HG03439 (cell line): ENCODE measurements around the gene CCNG2.

Source experiments
- ATAC-seq: cut with Tn5 transposase; IDR thresholded peaks from one replicate; pipeline ENCODE4 v1.9.1; 2021; ENCODE audit warnings: mild to moderate bottlenecking, moderate library complexity; ENCODE audit not compliant: unreplicated experiment

CCNG2 gene

DNA sequence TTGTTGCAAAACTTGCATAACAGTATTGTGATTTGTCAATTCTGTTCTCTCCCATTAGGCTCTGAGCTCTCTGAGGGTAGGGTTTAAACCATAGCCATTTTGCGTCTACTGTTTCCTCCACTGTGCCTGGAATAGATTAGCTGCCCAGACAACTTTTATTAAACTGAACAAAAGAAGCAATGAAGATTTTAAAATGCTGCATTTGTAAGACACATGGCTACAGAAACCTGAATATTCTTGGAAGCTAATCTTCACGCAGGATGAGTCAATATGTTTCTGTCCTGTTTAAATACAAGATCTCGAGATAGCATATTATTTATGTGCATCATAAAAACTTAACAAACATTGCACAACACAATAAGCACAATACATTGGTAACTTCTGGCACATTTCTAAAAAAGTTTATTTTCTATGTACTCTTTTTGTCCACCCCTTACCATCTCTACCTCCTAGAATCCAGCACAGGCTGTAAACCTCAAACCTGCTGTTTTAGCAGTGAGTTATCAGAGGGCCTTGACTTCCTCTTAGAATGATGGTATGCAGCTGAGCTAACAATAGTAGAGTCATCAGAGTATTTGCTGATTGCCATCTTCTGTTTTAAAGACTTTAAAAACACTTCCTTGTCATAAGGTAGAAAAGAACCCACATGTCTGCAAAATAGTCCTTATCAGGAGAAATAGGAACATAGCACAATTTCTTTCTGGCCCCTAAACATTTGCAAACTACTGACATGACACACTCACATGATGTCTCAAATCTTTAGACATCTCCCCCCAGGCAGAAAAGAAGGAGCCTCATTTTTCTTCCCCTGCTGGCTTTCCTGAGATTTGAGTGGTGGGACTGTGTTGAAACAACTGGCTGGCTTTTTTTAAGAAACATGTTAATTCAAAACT, 10.6 kb upstream of the CCNG2 start:
- no peak for ATAC-seq

DNA sequence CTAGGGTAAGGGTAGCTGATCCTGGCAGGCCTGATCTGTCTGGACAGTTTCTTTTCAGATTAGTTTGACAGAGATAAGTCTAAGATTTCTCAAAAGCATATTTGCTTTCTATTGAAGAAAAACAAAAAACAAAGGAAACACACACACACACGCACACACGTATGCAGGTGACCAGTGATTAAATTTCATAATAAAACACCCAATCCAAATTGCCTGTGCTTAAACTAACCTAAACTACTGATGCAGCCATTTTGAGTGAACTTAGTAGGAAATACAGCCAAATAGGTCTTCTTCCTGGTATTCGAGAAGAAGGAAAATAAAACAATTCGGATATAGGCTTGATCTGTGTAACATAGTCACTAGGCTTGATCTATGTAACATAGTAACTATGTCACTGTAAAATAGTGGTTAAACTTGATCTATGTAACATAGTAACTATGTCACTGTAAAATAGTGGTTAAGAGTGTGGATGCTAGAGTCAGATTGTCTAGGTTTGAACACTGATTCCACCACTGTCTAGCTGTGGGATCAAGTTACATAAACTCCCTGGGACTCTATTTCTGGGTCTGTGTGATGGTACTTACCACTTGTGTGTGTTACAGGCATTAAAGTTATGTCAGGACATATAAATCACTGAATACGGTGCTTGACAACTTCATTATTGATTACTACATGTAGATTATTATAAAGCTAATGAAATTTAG, 9.8 kb upstream of the CCNG2 start:
- no peak for ATAC-seq

DNA sequence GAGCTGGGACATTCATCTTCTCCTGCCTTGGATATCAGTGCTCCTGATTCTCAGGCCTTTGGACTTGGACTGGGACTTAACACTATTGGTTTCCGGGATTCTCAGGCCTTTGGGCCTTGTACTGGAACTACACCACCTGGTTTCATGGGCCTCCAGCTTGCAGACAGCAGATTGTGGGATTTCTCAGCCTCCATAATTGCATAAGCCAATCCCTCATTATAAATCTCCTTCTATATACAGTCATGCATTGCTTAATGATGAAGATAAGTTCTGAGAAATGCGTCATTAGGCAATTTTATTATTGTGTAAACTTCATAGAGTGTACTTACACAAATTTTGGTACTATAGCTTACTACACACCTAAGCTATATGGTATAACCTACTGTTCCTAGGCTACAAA, 8.9 kb upstream of the CCNG2 start:
- ATAC-seq, result no peak

DNA sequence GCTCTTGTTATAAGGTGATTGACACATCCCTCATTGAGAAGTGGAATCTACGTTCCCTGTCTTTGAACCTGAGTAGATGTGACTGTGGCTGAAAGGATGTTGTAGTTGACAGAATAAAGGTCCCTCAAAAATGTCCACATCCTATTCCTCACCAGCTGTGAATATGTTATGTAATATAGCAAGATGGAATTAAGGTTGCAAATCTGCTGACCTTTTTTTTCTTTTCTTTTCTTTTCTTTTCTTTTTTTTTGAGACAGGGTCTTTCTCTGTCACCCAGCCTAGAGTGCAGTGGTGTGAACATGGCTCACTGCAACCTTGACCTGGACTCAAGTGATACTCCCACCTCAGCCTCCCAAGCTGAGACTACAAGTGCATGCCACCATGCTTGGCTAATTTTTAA, 7.2 kb upstream of the CCNG2 start:
- ATAC-seq, result no peak

DNA sequence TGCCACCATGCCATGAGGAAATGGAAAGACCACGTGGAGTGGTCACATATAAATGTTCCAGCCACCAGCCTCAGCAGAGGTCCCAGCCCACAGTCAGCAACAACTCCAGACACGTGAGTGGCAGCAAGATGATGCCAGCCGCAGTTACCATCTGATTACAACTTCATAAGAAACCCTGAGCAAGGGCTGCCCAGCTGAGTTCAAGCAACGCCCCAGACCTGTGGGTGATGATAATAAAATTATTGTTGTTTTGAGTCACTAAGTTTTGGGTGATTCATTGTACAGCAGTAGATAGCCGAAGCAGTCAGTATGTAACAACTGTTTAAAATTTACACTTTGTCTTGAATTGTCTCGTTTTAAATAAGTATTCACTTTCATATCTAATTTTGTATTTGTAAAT, 5.8 kb upstream of the CCNG2 start:
- ATAC-seq, result no peak

DNA sequence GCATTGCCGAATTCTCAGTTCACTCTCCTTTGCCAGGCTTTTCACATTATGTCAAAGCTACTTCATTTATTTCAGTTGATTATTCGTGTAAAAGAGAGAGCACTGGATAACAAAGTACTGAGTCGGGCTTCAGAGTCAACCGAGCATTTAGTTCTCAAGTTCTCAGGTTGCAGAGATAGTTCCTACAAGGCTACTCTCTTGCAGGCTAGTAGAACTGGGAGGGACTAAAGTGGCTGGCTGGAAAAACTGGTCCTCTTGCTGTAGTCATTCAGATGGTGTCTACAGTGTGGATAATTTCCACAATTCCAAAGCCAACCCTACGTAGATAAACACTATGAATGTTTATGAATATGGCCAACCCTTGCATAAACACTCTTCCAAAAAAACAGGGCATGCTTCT, 4.6 kb upstream of the CCNG2 start:
- no peak for ATAC-seq

DNA sequence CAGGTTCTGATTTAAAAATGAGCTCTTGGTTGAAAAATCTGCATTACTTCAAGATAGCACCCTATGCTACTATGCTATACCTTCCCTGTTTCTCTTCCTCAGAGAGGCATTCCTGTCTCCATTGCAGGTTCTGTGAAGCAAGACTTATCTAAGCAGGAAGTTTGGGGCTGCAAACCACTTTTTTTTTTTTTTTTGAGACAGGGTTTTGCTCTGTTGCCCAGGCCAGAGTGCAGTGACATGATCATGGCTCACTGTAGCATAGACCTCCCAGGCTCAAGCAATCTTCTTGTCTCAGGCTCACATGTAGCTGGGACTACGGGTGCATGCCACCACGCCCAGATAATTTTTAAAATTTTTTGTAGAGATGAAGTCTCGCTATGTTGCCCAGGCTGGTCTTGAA, 4.0 kb upstream of the CCNG2 start:
- ATAC-seq, result no peak

DNA sequence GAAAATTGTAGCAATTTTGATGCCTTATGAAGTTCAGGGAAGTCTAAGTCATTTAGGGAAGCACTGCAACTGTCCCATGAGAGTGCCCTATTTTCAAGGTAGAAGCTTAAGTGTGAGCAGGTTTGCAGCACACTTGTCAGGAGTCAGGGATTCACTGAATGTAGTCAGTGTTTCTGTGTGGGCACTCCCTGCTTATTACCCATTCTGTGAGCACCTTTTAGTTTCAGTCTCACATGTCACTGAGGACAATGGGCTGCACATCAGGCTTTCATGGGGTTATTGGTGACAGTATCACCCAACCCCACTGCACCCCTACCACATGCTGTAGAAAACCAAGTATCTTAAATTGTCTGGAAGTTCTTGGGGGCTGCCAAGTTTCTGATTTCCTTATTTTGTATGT, 2.9 kb upstream of the CCNG2 start:
- ATAC-seq, result no peak

DNA sequence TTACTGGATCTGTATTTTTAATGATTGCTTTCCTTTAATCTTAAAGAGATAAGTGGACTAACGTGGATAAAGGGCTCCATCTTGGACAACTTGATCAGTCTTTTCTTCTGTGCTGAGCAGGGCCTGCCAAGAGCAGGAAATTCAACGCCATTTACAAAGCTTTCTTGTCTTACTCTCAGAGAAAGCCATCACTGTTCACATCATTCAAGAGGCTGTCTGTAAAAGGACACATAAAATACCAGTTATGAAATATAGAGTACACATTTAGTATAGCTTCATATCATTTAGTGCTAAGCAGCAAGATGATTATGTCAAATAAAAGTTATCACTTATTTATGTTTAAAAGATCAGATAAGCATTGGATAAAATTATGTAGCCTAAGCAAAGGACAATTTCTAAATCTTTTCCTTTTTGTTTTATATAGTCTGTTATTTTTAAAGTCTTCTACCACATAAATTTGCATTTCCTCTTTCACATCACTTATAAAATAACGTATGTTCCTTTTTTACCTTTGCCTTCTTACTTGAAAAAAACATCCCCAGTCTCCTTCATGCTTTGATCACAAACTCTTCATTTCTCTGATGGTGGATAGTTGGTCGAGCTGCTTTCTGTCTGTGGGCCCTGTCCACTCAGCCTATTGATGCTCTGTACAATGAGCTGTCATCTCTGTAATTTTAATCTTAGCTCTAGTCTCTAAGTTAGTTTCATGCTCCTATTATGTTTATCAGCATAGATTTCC, 2.1 kb upstream of the CCNG2 start:
- ATAC-seq, result no peak

DNA sequence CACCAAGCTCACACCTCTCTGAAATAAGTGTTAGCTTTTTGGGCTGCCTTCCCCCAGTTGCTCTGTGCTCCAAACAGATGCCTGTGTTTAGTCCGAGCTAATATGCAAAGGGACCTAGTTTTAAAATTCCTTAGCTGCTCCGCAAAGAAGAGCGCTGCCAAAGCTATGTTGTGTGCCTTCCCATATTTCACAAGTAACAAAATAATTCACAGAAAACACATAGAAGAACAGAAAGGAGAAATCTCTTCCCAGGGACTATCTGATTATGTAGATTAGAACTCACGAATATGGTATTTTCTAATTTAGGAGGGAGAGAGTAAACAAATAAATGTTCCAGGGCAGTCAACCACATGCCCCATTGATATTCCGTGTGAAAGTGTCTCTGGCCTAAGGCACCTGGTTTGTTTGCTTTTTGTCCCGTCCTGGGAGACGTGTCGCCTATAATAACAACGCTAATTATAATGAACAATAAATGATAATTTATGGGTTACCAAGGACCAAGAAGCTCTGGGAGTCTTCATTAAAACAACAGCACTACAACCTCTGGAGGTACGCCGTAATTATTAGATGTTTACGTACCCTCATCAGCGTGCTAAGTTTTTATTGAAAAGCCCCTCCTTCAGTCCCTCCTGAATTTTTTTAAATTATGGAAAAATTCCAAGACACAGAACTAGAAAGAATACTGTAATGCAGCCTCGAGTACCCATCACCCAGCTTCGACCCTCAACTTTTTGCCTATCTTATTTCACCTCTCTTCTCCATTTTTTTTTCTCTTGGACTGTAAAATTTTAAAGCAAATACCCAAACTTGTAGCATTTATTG, 1.2 kb upstream of the CCNG2 start:
- ATAC-seq, result no peak

DNA sequence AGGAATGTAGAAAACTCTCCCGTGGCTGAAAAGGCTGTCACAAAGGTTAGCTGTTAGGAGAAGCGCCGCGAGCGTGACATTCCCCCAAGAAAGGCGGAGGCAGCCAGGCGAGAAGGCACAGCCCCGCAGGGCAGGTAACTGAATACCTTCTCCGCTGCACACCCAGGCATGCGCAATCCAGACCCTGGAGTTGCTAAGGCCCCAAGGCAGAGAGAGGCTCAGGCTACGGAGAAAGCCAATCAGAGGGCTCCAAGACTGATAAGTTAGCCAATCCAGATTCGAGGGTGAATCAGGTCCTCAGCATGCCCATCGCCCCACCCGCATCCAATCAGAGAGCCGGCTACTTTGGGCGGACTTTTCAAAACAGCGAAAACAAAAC, 485 bp upstream of the CCNG2 start:
- peak; percentile 89 for ATAC-seq

DNA sequence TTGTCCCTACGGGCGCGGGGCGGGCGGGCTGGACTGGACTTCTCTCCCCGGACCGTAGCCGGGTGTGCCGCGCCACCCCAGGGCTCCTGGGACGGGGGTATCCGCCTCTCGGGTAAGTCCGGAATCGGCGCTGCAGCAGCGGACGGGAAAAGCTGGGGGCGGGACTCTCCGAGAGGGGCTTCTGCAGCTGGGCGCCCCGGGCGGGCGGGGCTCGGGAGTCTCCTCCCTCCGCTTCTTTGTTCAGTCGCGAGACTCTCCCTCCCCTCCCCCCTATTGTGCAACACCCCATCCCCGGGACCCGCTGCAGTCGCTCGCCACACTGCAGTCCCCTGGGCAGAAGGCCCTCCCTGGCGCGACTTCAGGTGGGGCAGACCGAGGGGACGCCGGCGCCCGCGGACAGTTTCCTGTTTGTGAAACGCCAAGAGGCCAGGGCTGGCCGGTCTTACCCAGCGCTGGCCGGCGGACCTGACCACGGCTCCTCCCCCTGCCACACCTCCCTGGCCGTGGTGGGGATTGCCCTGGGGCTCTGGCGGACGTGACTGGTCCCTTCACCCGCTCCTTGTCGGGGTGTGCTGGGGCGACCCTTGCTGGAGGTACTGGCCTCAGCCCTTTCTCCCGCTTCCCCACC, 966 bp downstream of the CCNG2 start:
- peak; percentile 54 for ATAC-seq

DNA sequence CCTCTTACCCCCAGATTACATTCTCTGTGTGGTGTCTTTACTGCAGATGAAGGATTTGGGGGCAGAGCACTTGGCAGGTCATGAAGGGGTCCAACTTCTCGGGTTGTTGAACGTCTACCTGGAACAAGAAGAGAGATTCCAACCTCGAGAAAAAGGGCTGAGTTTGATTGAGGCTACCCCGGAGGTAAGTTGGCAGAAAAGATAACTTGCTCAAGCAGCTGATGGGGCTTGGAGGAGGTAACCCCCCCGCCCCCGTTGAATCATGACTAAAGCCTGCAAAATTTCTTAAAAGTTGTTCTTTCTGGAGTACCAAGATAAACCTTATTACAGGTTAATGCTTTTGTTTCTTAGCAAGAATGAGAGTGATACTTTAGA, 1.5 kb downstream of the CCNG2 start:
- ATAC-seq, result no peak

DNA sequence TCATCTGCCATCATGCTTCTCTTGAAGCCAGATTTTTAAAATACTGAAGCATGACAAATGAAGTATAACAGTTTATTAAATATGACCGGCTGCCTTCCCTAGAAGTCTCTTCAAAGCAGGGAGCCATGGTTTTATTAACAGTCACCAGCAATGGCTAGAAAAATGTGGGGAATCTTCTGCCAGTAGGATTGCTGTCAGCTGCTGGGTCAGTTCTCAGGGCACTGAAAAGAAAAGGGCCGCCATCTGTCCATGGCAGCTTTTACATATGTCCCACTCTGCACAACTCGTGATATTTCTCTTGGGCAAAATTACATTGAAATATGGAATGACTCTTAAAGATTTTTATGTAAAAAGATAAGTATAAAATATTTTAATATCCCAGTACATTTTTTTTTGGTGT, 2.8 kb downstream of the CCNG2 start:
- ATAC-seq, result no peak

DNA sequence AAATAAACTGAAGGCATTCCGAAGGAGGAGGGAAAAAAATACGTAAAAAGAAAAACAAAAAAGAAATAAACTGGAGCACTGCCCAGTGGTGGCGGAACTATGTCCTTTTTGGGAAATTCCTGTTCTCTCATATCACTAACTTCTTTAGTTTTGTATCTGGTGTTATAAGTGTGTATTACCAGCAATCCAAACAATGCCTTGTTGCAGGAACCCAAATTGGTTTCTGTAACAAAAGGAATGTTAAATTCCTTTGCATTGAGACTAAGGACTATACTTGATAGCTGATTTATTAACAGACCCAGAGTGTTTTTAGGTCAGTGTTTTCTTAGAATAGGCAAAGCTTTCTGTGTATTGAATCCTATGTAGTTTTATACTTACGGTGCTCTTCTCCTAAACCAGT, 6.6 kb downstream of the CCNG2 start:
- ATAC-seq, result no peak

DNA sequence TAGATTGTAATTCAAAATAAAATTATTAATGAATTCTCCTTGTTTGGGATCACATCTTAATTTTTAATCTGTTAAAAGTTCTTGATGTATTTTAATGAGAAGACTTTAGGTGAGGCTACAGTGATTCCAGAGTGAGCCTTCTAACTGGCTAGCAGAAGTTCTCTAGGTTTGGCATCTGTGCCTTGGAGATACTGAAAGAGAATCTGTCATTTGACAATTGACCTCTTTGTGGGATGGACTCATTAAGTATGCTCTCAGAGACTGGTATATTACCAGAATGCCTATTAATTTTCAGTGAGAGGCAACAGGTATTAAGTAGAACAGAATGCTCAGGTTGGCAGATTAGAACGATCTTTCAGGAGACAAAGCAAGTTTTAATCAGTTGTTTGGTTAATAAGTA, 10.2 kb downstream of the CCNG2 start:
- no peak for ATAC-seq

DNA sequence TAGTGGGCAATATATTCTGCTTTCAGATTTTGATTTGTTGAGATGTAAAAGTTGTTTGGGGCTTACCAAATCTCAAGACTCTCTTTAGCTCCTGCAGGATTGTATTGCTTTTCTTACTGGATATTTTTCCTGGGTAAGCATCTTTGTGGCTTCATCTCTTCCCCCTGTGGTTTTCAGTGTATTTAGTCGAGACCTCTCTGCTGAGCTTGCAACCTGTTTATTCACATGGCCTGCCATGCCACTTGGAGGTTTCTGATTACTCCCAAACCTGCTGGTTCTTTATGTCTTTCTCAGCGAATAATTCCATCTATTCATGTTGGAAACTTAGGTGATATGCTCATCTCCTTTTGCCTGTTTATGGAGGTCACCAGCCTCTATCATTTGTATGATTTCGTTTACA, 10.9 kb downstream of the CCNG2 start:
- ATAC-seq, result no peak

DNA sequence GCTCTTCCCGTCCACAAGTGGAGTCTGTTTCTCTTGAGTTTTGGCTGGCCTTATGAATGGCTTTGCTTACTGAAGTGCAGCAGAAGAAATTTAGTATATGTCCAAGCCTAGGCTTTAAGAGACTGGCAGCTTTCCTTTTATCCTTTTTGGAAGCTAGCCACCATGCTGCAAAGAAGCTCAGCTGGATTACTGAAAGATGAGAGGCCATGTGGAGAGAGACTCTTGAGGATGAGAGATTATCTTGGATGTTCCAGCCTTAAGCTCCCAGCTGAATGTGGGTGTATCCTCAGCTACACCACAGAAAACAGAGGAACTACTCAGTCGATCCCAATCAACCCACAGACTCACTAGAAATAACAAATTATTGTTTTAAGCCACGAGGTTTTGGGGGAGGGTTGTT, 12.5 kb downstream of the CCNG2 start:
- no peak for ATAC-seq

DNA sequence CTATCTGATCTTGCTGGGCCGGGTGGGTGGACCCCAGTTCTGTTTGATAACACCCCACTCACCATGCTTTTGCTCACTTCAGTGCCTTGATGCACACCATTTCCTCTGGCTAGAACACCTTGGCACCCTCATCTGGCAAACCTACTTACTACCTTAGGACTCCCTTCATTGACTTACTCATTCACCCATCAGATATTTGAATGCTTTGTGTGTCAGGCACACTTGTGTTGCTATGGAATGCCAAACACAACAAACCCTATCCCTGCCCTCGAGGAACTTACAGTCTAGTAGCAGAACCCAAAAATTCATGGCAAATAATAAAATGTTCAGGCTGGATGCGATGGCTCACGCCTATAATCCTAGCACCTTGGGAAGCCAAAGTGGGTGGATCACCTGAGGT, 13.9 kb downstream of the CCNG2 start:
- no peak for ATAC-seq

DNA sequence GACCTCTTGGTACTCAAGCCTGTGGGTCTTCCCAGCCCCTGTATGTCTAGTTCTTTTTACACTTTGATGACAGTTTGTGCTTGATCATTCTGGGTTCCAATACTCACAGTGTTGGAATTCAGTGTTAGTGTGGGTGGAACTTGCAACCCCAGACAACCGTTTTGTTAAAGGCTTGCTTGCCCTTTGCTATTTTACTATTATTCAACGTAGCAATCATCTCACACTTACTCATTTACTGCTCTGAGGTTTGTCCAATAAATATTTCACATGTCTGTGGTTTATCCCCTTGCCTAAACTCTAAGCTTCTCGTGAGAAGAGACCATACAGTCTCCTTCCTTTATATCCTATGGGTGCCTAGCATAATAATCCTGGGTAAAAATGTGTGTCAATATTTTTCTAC, 15.3 kb downstream of the CCNG2 start:
- ATAC-seq, result no peak

DNA sequence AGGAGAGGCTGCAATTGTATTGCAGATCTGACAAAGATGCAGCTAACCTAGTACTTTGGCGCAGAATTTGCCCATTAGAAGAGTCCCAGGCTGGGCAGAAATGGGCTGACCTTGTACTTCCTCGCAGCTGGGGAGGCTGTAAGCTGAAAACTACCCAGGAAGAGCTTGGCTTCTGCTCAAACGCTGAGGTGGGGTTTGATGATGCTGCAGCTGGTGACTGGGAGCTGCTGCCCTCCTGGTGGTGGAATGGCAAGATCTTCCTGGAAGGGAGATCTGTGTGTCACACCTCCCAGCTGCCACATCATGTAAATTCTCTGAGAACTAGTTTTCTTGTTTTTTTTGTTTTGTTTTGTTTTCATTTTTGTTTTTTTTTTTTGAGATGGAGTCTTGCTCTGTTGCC, 17.4 kb downstream of the CCNG2 start:
- no peak for ATAC-seq
